AG09319 (cell line): ENCODE data around the gene NOXRED1.

Experiments
- DNase-seq: peaks from one replicate; pipeline ENCODE4 v3.0.0-alpha.2; 2010; ENCODE audit warnings: low read depth; ENCODE audit errors: extremely low read depth
- CTCF ChIP-seq: IDR thresholded peaks from 2 replicates; pipeline ENCODE4 v1.5.1; 2011; ENCODE audit warnings: low read depth, mild to moderate bottlenecking, inconsistent platforms, low read length, moderate library complexity

Gene NOXRED1

GRCh38 chr14:77376771-77377501, 46.4 kb downstream of the NOXRED1 start, which contains the start of the genes SAMD15 and TMED8:
SAMD15 (plus strand) TSS chr14:77377379; CDS start chr14:77377419, 40 bp downstream.
TMED8 (minus strand) TSS chr14:77377094; CDS start chr14:77377053, 41 bp downstream.
- peak; percentile 44 for DNase-seq
- TF ChIP-seq CTCF, result peak; percentile 22

GRCh38 chr14:77375973-77376770, 47.2 kb downstream of the NOXRED1 start:
- no peak for TF ChIP-seq CTCF
- DNase-seq, result no peak

- DNase-seq, result no peak
- no peak for TF ChIP-seq CTCF
These were observed 48.0 kb downstream of the NOXRED1 start for GRCh38 chr14:77375164-77375950.

GRCh38 chr14:77372304-77372841, 51.0 kb downstream of the NOXRED1 start:
- TF ChIP-seq CTCF, result no peak
- peak; percentile 32 for DNase-seq

- no peak for TF ChIP-seq CTCF
- DNase-seq, result no peak
These were observed 54.0 kb downstream of the NOXRED1 start for GRCh38 chr14:77369285-77369684.

GRCh38 chr14:77364146-77364545, 59.2 kb downstream of the NOXRED1 start:
- DNase-seq, result no peak
- no peak for TF ChIP-seq CTCF
